Measurements from ENCODE around the gene NAA10.

DNA sequence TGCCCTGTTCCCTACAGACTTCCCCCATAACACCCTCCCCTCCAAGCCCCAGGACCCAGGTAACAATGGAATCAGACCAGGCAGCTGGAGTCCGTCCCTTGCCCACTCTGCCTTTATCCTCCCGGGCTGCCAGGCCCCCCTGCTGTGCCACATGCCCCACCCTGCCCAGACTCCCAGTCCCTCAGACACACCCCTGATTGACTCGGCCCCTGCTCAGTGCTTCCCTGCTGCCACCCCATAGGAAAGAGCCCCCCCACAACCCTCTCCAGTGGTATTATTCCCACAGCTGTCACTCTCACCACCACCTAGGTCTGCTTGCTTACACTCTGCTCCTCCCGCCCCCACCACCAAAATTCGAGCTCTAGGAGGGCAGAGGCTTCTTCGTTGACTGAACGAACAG, 4.7 kb upstream of the NAA10 start:
- TF ChIP-seq CTCF (conservative IDR thresholded peaks at IDR 0.05; ENCODE audit: low read length) (no peak), EZH2phosphoT487 (IDR thresholded peaks at IDR 0.05; ENCODE audit: borderline replicate concordance) (no peak)

All from Loucy (cell line).